ENCODE measurements around the gene JPH4.
"Not testable (repeated sequence)": the region's sequence is repeated elsewhere in the genome, so short reads cannot be mapped to it uniquely, and the experiment has no call there.

JPH4 gene

GRCh38 chr14:23578560-23579310 is at the start of gene JPH4:
JPH4 (minus strand) TSS chr14:23578790; CDS start chr14:23577453, 1,337 bp downstream.
- DNase-seq: no peak

- no peak for DNase-seq
Measured at GRCh38 chr14:23627961-23628360, 49.4 kb upstream of the JPH4 start.

- DNase-seq: no peak
Measured at GRCh38 chr14:23626946-23627345, 48.4 kb upstream of the JPH4 start.

GRCh38 chr14:23624830-23625404 is 46.3 kb upstream of the JPH4 start:
- no peak for DNase-seq

GRCh38 chr14:23623962-23624361 is 45.4 kb upstream of the JPH4 start:
- DNase-seq: no peak

GRCh38 chr14:23622990-23623389 is 44.4 kb upstream of the JPH4 start:
- DNase-seq: no peak

GRCh38 chr14:23621932-23622730 is 43.5 kb upstream of the JPH4 start:
- DNase-seq: no peak

DNA sequence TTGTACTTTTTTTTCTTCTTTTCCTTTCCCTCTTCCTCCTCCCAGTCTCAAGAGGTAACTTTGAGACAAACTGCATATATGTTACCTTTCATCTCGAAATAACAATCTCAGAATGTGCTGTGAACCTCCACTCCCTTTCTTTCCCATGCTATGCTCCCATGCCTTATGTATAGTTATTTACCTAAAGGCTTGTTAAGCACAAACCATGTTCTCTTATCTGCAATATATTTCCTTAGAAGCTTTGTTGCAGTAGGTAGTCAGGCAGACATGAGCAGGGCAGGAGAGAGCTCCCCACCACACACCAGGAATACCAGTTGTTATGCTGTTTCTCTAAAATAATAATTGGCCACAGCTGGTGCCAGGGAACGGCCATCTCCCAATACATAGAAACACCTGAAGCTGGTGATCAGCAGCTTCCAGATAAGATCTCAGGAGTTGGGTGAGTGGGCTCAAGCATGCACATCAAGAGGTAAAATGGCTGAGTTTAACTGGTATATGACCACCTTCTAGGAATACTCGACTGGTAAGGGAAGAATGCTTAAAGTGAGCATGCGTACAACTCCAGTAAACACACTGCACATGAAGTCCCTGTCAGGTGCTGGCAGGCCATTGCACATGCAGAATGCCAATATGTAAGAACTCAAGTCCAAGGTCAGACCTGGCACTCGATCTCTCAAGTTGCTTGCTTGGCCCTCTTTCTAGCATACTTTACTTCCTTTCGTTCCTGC is 42.8 kb upstream of the JPH4 start:
- DNase-seq: no peak

DNA sequence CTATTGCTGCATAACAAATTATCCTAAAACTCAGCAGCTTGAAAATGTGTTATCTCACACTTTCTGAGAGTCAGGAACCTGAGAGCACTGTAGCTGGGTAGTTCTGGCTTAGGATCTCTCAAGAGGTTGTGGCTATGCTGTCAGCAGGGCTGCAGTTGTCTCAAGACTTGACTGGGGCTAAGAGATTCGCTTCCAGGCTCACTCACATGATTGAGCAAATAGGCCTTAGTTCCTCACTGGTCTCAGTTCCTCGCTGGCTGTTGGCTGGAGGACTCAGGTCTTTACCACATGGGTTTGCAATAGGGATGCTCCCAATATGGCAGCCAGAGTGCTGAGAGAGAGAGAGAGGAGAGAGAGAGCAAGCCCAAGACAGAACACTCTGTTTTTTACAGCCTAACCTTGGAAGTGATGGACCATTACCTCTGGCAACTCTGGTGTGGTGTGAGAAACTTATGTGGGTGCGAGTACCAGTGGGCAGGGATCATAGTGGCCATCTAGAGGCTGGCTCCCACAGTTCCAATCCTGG is 41.6 kb upstream of the JPH4 start:
- DNase-seq: no peak

- DNase-seq: no peak
Measured at GRCh38 chr14:23618415-23618988, 39.9 kb upstream of the JPH4 start.

- no peak for DNase-seq
Measured at GRCh38 chr14:23617539-23617938, 38.9 kb upstream of the JPH4 start.

GRCh38 chr14:23615856-23616255 is 37.3 kb upstream of the JPH4 start:
- no peak for DNase-seq

GRCh38 chr14:23614395-23614828 is 35.8 kb upstream of the JPH4 start:
- no peak for DNase-seq

DNA sequence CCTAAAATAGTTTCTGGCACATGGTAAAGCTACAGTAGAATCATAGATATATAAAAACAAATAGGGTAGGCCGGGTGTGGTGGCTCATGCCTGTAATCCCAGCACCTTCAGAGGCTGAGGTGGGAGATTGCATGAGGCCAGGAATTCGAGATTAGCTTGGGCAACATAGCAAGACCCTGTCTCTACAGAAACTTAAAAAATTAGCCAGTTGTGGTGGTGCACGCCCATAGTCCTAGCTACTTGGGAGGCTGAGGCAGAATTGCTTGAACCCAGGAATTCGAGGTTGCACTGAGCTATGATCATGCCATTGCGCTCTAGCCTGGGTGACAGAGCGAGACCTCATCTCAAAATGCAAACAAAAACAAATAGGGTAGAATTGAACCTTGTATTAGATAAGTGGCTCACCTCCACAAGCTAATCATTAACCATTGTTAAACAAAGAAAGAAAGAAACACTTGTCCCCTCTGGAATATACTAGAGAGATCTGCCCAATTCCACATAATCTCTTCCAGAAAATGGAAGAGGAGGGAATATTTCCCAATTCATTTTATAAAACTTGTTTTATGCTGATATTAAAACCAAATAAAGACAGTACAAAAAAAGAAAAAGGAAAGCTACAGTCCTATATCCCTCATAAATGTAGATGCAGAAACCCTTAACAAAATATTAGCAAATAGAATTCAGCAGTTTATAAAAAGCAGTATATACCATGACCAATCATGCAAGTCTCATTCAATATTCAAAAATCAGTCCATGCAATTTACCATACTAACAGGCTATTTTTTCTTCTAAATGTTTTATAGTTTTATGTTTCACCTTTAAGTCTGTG is 34.9 kb upstream of the JPH4 start:
- DNase-seq: no peak

DNA sequence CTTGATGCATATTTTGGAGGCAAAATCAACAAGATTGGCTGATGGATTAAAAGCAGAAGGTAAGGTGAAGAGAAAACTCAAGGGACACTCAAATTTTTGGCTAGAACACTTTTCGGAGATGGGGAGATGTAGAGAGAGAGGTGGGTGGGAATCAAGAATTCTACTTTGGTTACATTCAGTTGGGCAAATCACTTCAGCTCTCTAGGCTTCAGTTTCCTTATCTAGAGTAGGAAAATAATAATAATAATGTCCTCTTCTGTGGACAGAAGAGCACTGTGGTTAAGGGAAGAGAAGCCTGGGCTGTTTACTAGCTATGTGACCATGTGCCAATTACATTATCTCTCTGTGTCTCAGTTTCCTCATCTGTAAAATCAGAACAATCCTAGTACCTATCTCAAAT is 34.2 kb upstream of the JPH4 start:
- DNase-seq: no peak

GRCh38 chr14:23612354-23612732 is 33.8 kb upstream of the JPH4 start:
- DNase-seq: no peak

DNA sequence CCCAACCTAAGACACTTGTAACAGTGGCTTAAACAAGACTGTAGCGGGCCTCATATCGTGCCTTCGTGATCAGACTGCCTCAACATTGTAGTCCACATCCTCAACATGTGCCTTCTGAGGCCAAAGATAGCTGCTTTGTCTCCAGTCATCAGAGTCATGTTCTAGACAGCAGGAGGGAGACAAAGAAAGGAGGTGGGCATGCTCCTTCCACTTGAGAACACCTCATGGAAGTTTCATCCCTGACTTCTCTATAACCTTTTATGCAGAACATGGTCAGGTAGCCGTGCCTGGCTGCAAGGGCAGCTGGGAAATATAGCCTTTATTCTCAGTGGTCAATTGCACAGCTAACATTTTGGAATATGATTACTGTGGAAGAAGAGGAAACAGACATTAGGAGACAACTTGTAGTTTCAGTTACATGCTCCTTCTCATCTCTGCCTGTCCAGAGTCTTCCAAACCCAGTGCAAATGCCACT is 32.3 kb upstream of the JPH4 start:
- DNase-seq: no peak

DNA sequence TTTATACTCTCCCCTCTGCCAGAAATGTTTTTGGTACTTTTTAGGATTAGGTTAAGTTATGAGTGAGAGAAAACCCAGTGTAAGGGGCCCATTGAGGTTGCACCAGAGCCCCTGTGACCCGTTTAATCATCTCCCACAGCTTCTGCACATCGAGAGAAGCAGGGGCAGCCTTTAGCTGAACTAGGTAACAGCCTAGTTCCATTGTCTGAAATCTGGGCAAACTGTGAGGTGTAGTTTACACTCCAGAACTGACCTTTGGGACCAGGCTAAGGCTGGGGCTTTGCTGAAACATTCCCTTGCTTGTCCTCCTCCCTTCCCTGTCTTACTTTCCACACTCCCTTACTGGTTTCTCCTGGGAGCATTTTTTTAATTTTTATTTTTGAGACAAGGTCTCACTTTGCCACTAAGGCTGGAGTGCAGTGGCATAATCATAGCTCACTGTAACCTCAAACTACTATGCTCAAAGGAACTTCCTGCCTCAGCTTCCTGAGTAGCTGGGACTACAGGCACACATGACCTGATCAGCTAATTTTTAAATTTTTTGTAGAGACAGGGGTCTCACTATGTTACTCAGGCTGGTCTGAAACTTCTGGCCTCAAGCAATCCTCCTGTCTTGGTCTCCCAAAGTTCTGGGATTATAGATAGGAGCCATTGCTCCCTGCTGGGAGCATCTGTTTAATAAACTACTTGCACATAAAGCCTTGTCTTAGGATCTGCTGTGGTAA is 31.7 kb upstream of the JPH4 start:
- no peak for DNase-seq

- DNase-seq: not testable (repeated sequence)
Measured at GRCh38 chr14:23609411-23610089, 31.0 kb upstream of the JPH4 start.

- no peak for DNase-seq
Measured at GRCh38 chr14:23609001-23609400, 30.4 kb upstream of the JPH4 start.

All from activated naive CD4-positive, alpha-beta T cell treated with Interleukin-2 at 50 U/mL for 16 hours (primary cell).